Measurements from ENCODE around the gene GPR137B.
"Not testable (repeated sequence)": the region's sequence is repeated elsewhere in the genome, so short reads cannot be mapped to it uniquely, and the experiment has no call there.

Gene GPR137B

GRCh38 chr1:236142253-236143103, at the start of gene GPR137B:
Gene GPR137B, plus strand, starts transcription at chr1:236142539. Its CDS starts 84 bp downstream, at chr1:236142623.
- peak within 1 kb of the TSS; percentile 80 for H3K4me3 ChIP-seq (ENCODE audit: low read depth, low read length)
- no peak for DNase-seq (ENCODE audit: low read depth)

GRCh38 chr1:236092899-236093298, 49.4 kb upstream of the GPR137B start:
- no peak for DNase-seq (ENCODE audit: low read depth)
- no peak overlapping the region for H3K4me3 ChIP-seq (ENCODE audit: low read depth, low read length)

GRCh38 chr1:236095705-236096520, 46.4 kb upstream of the GPR137B start:
- DNase-seq (ENCODE audit: low read depth) = no peak
- H3K4me3 ChIP-seq (ENCODE audit: low read depth, low read length) = no peak overlapping the region

GRCh38 chr1:236096660-236097482, 45.5 kb upstream of the GPR137B start:
- peak; percentile 55 for DNase-seq (ENCODE audit: low read depth)
- H3K4me3 ChIP-seq (ENCODE audit: low read depth, low read length) = not testable (repeated sequence)

- H3K4me3 ChIP-seq (ENCODE audit: low read depth, low read length) = no peak overlapping the region
- no peak for DNase-seq (ENCODE audit: low read depth)
Measured at GRCh38 chr1:236098267-236098666, 44.1 kb upstream of the GPR137B start.

- DNase-seq (ENCODE audit: low read depth) = no peak
- H3K4me3 ChIP-seq (ENCODE audit: low read depth, low read length) = no peak overlapping the region
Measured at GRCh38 chr1:236099355-236099974, 42.9 kb upstream of the GPR137B start.

- no peak for DNase-seq (ENCODE audit: low read depth)
- no peak overlapping the region for H3K4me3 ChIP-seq (ENCODE audit: low read depth, low read length)
Measured at GRCh38 chr1:236100799-236101198, 41.5 kb upstream of the GPR137B start.

GRCh38 chr1:236101233-236102200, 40.8 kb upstream of the GPR137B start:
- H3K4me3 ChIP-seq (ENCODE audit: low read depth, low read length) = no peak overlapping the region
- DNase-seq (ENCODE audit: low read depth) = no peak

GRCh38 chr1:236102611-236103010, 39.7 kb upstream of the GPR137B start:
- no peak overlapping the region for H3K4me3 ChIP-seq (ENCODE audit: low read depth, low read length)
- DNase-seq (ENCODE audit: low read depth) = no peak

- DNase-seq (ENCODE audit: low read depth) = no peak
- no peak overlapping the region for H3K4me3 ChIP-seq (ENCODE audit: low read depth, low read length)
Measured at GRCh38 chr1:236103059-236103458, 39.3 kb upstream of the GPR137B start.

- DNase-seq (ENCODE audit: low read depth) = no peak
Measured at GRCh38 chr1:236103646-236104218, 38.6 kb upstream of the GPR137B start.

GRCh38 chr1:236107121-236107907, 35.0 kb upstream of the GPR137B start:
- H3K4me3 ChIP-seq (ENCODE audit: low read depth, low read length) = no peak overlapping the region
- no peak for DNase-seq (ENCODE audit: low read depth)

More at GRCh38 chr1:236103646-236104218, 38.6 kb upstream of the GPR137B start:
- H3K4me3 ChIP-seq (ENCODE audit: low read depth, low read length) = no peak overlapping the region

GRCh38 chr1:236108027-236108648, 34.2 kb upstream of the GPR137B start:
- no peak for DNase-seq (ENCODE audit: low read depth)
- no peak overlapping the region for H3K4me3 ChIP-seq (ENCODE audit: low read depth, low read length)

GRCh38 chr1:236110137-236110536, 32.2 kb upstream of the GPR137B start:
- DNase-seq (ENCODE audit: low read depth) = no peak
- H3K4me3 ChIP-seq (ENCODE audit: low read depth, low read length) = no peak overlapping the region

- no peak for DNase-seq (ENCODE audit: low read depth)
- no peak overlapping the region for H3K4me3 ChIP-seq (ENCODE audit: low read depth, low read length)
Measured at GRCh38 chr1:236111527-236112331, 30.6 kb upstream of the GPR137B start.

GRCh38 chr1:236112332-236112627, 30.1 kb upstream of the GPR137B start:
- H3K4me3 ChIP-seq (ENCODE audit: low read depth, low read length) = no peak overlapping the region
- no peak for DNase-seq (ENCODE audit: low read depth)

Data from skeletal muscle cell (primary cell).